Measurements from ENCODE around the gene WDFY4.

Gene WDFY4

GRCh38 chr10:49023752-49024151 lies 339.1 kb downstream of the WDFY4 start:
- H3K9ac ChIP-seq (ENCODE audit: low read depth, low read length, poor library complexity, severe bottlenecking) = no peak overlapping the region

GRCh38 chr10:49024484-49024883 lies 339.8 kb downstream of the WDFY4 start:
- no peak overlapping the region for H2AFZ ChIP-seq (ENCODE audit: low read length)
- TF ChIP-seq EZH2phosphoT487 (IDR thresholded peaks at IDR 0.05; ENCODE audit: borderline replicate concordance) (no peak), CTCF (conservative IDR thresholded peaks at IDR 0.05; ENCODE audit: low read length) (no peak)

More at GRCh38 chr10:49023752-49024151, 339.1 kb downstream of the WDFY4 start:
- Histone ChIP-seq H3K36me3 (ENCODE audit: insufficient read depth, low read length) (no peaks in the 10 kb centered on the region), H3K27me3 (ENCODE audit: insufficient read depth, low read length, poor library complexity, severe bottlenecking) (no peaks in the 10 kb centered on the region), H3F3A (ENCODE audit: low read depth) (no peaks in the 10 kb centered on the region), H2AFZ (ENCODE audit: low read length) (no peak overlapping the region), H4K20me1 (ENCODE audit: insufficient read depth, low read length, poor library complexity, severe bottlenecking) (no peaks in the 10 kb centered on the region), H3K9me3 (ENCODE audit: insufficient read depth, low read depth, low read length) (no peaks in the 10 kb centered on the region), H3K79me2 (ENCODE audit: insufficient read depth, low read length) (no peaks in the 10 kb centered on the region), H3K9me2 (replicated peaks; ENCODE audit: low read depth, low read length) (no peaks in the 10 kb centered on the region), H3K4me1 (ENCODE audit: insufficient read depth, low read length, poor library complexity, severe bottlenecking) (no peaks in the 10 kb centered on the region), H3K4me2 (ENCODE audit: low read depth, low read length, poor library complexity, severe bottlenecking) (no peak overlapping the region), H3K4me3 (ENCODE audit: low read length, poor library complexity, severe bottlenecking) (no peak overlapping the region)
- TF ChIP-seq EZH2phosphoT487 (IDR thresholded peaks at IDR 0.05; ENCODE audit: borderline replicate concordance) (no peak), CTCF (conservative IDR thresholded peaks at IDR 0.05; ENCODE audit: low read length) (no peak)

GRCh38 chr10:49025347-49025983 lies 340.8 kb downstream of the WDFY4 start:
- Histone ChIP-seq H3K36me3 (ENCODE audit: insufficient read depth, low read length) (no peaks in the 10 kb centered on the region), H4K20me1 (ENCODE audit: insufficient read depth, low read length, poor library complexity, severe bottlenecking) (no peaks in the 10 kb centered on the region), H3K9me2 (replicated peaks; ENCODE audit: low read depth, low read length) (no peaks in the 10 kb centered on the region), H3K4me1 (ENCODE audit: insufficient read depth, low read length, poor library complexity, severe bottlenecking) (no peaks in the 10 kb centered on the region), H3K4me2 (ENCODE audit: low read depth, low read length, poor library complexity, severe bottlenecking) (no peak overlapping the region), H3K9ac (ENCODE audit: low read depth, low read length, poor library complexity, severe bottlenecking) (no peak overlapping the region), H2AFZ (ENCODE audit: low read length) (no peak overlapping the region), H3K4me3 (ENCODE audit: low read length, poor library complexity, severe bottlenecking) (no peak overlapping the region), H3K9me3 (ENCODE audit: insufficient read depth, low read depth, low read length) (no peaks in the 10 kb centered on the region), H3F3A (ENCODE audit: low read depth) (no peaks in the 10 kb centered on the region), H3K27me3 (ENCODE audit: insufficient read depth, low read length, poor library complexity, severe bottlenecking) (no peaks in the 10 kb centered on the region), H3K79me2 (ENCODE audit: insufficient read depth, low read length) (no peaks in the 10 kb centered on the region)
- no peak for TF ChIP-seq CTCF (conservative IDR thresholded peaks at IDR 0.05; ENCODE audit: low read length)
- no peak for TF ChIP-seq EZH2phosphoT487 (IDR thresholded peaks at IDR 0.05; ENCODE audit: borderline replicate concordance)

More at GRCh38 chr10:49024484-49024883, 339.8 kb downstream of the WDFY4 start:
- Histone ChIP-seq H3F3A (ENCODE audit: low read depth) (no peaks in the 10 kb centered on the region), H3K36me3 (ENCODE audit: insufficient read depth, low read length) (no peaks in the 10 kb centered on the region), H3K4me3 (ENCODE audit: low read length, poor library complexity, severe bottlenecking) (no peak overlapping the region), H4K20me1 (ENCODE audit: insufficient read depth, low read length, poor library complexity, severe bottlenecking) (no peaks in the 10 kb centered on the region), H3K27me3 (ENCODE audit: insufficient read depth, low read length, poor library complexity, severe bottlenecking) (no peaks in the 10 kb centered on the region), H3K4me1 (ENCODE audit: insufficient read depth, low read length, poor library complexity, severe bottlenecking) (no peaks in the 10 kb centered on the region), H3K79me2 (ENCODE audit: insufficient read depth, low read length) (no peaks in the 10 kb centered on the region), H3K9me2 (replicated peaks; ENCODE audit: low read depth, low read length) (no peaks in the 10 kb centered on the region), H3K9ac (ENCODE audit: low read depth, low read length, poor library complexity, severe bottlenecking) (no peak overlapping the region), H3K9me3 (ENCODE audit: insufficient read depth, low read depth, low read length) (no peaks in the 10 kb centered on the region), H3K4me2 (ENCODE audit: low read depth, low read length, poor library complexity, severe bottlenecking) (no peak overlapping the region)
